ENCODE results near the gene CLDN17.

The CLDN17 gene
- 0 to 0.11 (median 0) reads per million in 17 experiments for total RNA-seq

GRCh38 chr21:30166705-30167104 lies at the start of gene CLDN17:
CLDN17 (minus strand) TSS chr21:30166805; CDS start chr21:30166617, 188 bp downstream.
- no peak for DNase-seq

- no peak for DNase-seq
These were observed 49.6 kb upstream of the CLDN17 start, which contains the start of gene CLDN8 for GRCh38 chr21:30216041-30216723. CLDN8 (minus strand) TSS chr21:30216097; CDS start chr21:30215925, 172 bp downstream.

- no peak for DNase-seq
These were observed 44.5 kb upstream of the CLDN17 start for GRCh38 chr21:30211071-30211470.

- DNase-seq, result no peak
These were observed 43.0 kb upstream of the CLDN17 start for GRCh38 chr21:30209601-30210000.

- no peak for DNase-seq
These were observed 40.6 kb upstream of the CLDN17 start for GRCh38 chr21:30207252-30207579.

- DNase-seq, result no peak
These were observed 40.1 kb upstream of the CLDN17 start for GRCh38 chr21:30206551-30207251.

GRCh38 chr21:30200000-30200399 lies 33.4 kb upstream of the CLDN17 start:
- no peak for DNase-seq

- peak; percentile 30 to 58 (median 40) for DNase-seq
These were observed 28.2 kb upstream of the CLDN17 start for GRCh38 chr21:30194701-30195299.

GRCh38 chr21:30193201-30193600 lies 26.6 kb upstream of the CLDN17 start:
- DNase-seq, result no peak

GRCh38 chr21:30190554-30190953 lies 23.9 kb upstream of the CLDN17 start:
- no peak for DNase-seq

- DNase-seq, result no peak
These were observed 23.2 kb upstream of the CLDN17 start for GRCh38 chr21:30189773-30190172.

GRCh38 chr21:30186242-30186641 lies 19.6 kb upstream of the CLDN17 start:
- no peak for DNase-seq

- DNase-seq, result no peak
These were observed 1.5 kb upstream of the CLDN17 start for GRCh38 chr21:30168086-30168485.

- no peak for DNase-seq
These were observed 434 bp downstream of the CLDN17 start for GRCh38 chr21:30166171-30166570.

- DNase-seq, result no peak
These were observed 1.8 kb downstream of the CLDN17 start for GRCh38 chr21:30164796-30165195.

GRCh38 chr21:30153697-30154340 lies 12.8 kb downstream of the CLDN17 start:
- DNase-seq, result no peak

GRCh38 chr21:30152792-30153191 lies 13.8 kb downstream of the CLDN17 start:
- DNase-seq, result no peak

- DNase-seq, result no peak
These were observed 17.7 kb downstream of the CLDN17 start for GRCh38 chr21:30148906-30149305.

- no peak for DNase-seq
These were observed 19.9 kb downstream of the CLDN17 start for GRCh38 chr21:30146558-30147282.

- no peak for DNase-seq
These were observed 28.1 kb downstream of the CLDN17 start for GRCh38 chr21:30138483-30138882.

- DNase-seq, result no peak
These were observed 37.4 kb downstream of the CLDN17 start for GRCh38 chr21:30129246-30129645.

GRCh38 chr21:30126576-30126975 lies 40.0 kb downstream of the CLDN17 start:
- DNase-seq, result no peak

- DNase-seq, result no peak
These were observed 49.0 kb downstream of the CLDN17 start for GRCh38 chr21:30117631-30118030.
